Lower lobe of right lung (tissue), 2 donors: ENCODE data around the gene DOK7. TPM values are rescaled to one million over a fixed set of nuclear protein-coding genes. Genes with fewer than 3 reads are reported as not detected.

Experiments
- ATAC-seq, 2 donors: fragments of 200-7000 bp; cut with Tn5 transposase; one replicate each; pipeline ENCODE4 v1.9.1; 2020 to 2022; ENCODE audit warnings: mild to moderate bottlenecking in 2 of 2, moderate library complexity in 2 of 2
- DNase-seq: peaks from one replicate; pipeline ENCODE4 v3.0.0-alpha.2; 2020
- H3K27ac ChIP-seq: fragments of 200-600 bp; one replicate; pipeline ENCODE4 v1.8.0; 2022
- H3K27me3 ChIP-seq: fragments of 200-600 bp; one replicate; pipeline ENCODE4 v1.8.0; 2022; ENCODE audit warnings: low read depth
- H3K36me3 ChIP-seq: fragments of 200-600 bp; one replicate; pipeline ENCODE4 v1.8.0; 2022; ENCODE audit warnings: mild to moderate bottlenecking
- H3K4me1 ChIP-seq: fragments of 200-600 bp; one replicate; pipeline ENCODE4 v1.8.0; 2022
- H3K4me3 ChIP-seq: fragments of 200-600 bp; one replicate; pipeline ENCODE4 v1.8.0; 2022; ENCODE audit warnings: mild to moderate bottlenecking
- H3K9me3 ChIP-seq: fragments of 200-600 bp; one replicate; pipeline ENCODE4 v1.8.0; 2022
- CTCF ChIP-seq: fragments of 200-600 bp; IDR thresholded peaks from one replicate; pipeline ENCODE4 v1.8.0; 2022; ENCODE audit warnings: antibody characterized with exemption, mild to moderate bottlenecking
- intact Hi-C: fragments of 100-400 bp; cut with DNase I; formaldehyde crosslinking; loops from one replicate; pipeline ENCODE4 v1.11.0; 2022
- total RNA-seq: library from RNA; stranded (reverse); fragmentation: NEBNext Ultra II Directional; extraction: Animal tissue kit (Norgen Biotek cat#: 25700); gene quantifications from one replicate; pipeline ENCODE4 v1.2.1, GENCODE V29; 2021
- donor health status: DM: no; HTN: yes; CAD: no; lungs with severe emphysema.

DOK7 gene
- total RNA-seq, 1 donor from 2014 or later = 4.0 TPM

GRCh38 chr4:3516061-3516835 lies 53.1 kb downstream of the DOK7 start:
- intact Hi-C loops = no loop called here
- peak; percentile 38 for DNase-seq
- H3K4me3 ChIP-seq = no peak overlapping the region
- no peaks in the 10 kb centered on the region for H3K27me3 ChIP-seq
- no peaks in the 10 kb centered on the region for H3K4me1 ChIP-seq
- TF ChIP-seq CTCF = no peak
- H3K36me3 ChIP-seq = peaks cover 94% of the 10 kb centered on the region
- H3K27ac ChIP-seq = no peak overlapping the region
- no peaks in the 10 kb centered on the region for H3K9me3 ChIP-seq
- no peak for ATAC-seq

- Histone ChIP-seq H3K4me3 (no peak overlapping the region), H3K36me3 (peaks cover 100% of the 10 kb centered on the region), H3K4me1 (no peaks in the 10 kb centered on the region), H3K27me3 (no peaks in the 10 kb centered on the region), H3K9me3 (no peaks in the 10 kb centered on the region), H3K27ac (no peak overlapping the region)
- peak; percentile 35 for DNase-seq
- intact Hi-C loops = no loop called here
- ATAC-seq = no peak
- no peak for TF ChIP-seq CTCF
These were observed 54.0 kb downstream of the DOK7 start for GRCh38 chr4:3516836-3517730.

- no peaks in the 10 kb centered on the region for H3K4me1 ChIP-seq
- ATAC-seq (no peak), DNase-seq (peak; percentile 45)
- H3K27ac ChIP-seq = no peak overlapping the region
- peaks cover 100% of the 10 kb centered on the region for H3K36me3 ChIP-seq
- H3K27me3 ChIP-seq = no peaks in the 10 kb centered on the region
- intact Hi-C loops = no loop called here
- no peak overlapping the region for H3K4me3 ChIP-seq
- no peaks in the 10 kb centered on the region for H3K9me3 ChIP-seq
- TF ChIP-seq CTCF = no peak
These were observed 54.8 kb downstream of the DOK7 start for GRCh38 chr4:3517731-3518510.

GRCh38 chr4:3518511-3518880 lies 55.4 kb downstream of the DOK7 start:
- ATAC-seq (no peak), DNase-seq (peak; percentile 20)
- H3K9me3 ChIP-seq = no peaks in the 10 kb centered on the region
- H3K4me3 ChIP-seq = no peak overlapping the region
- H3K27ac ChIP-seq = no peak overlapping the region
- H3K36me3 ChIP-seq = peaks cover 100% of the 10 kb centered on the region
- no peak for TF ChIP-seq CTCF
- no peaks in the 10 kb centered on the region for H3K27me3 ChIP-seq
- intact Hi-C loops = no loop called here
- H3K4me1 ChIP-seq = no peaks in the 10 kb centered on the region

GRCh38 chr4:3518941-3519340 lies 55.8 kb downstream of the DOK7 start:
- peak; percentile 39 for DNase-seq
- intact Hi-C loops = no loop called here
- no peak overlapping the region for H3K27ac ChIP-seq
- no peaks in the 10 kb centered on the region for H3K9me3 ChIP-seq
- no peak for ATAC-seq
- no peaks in the 10 kb centered on the region for H3K4me1 ChIP-seq
- H3K4me3 ChIP-seq = no peak overlapping the region
- TF ChIP-seq CTCF = no peak
- H3K36me3 ChIP-seq = peaks cover 100% of the 10 kb centered on the region
- H3K27me3 ChIP-seq = no peaks in the 10 kb centered on the region
